GM12801 (cell line): ENCODE data around the gene NKAPD1.

Source experiments
- TF ChIP-seq, protein P1 (sequence below): IDR thresholded peaks from one replicate; pipeline ENCODE4 v1.5.1; 2011; ENCODE audit warnings: control low read depth; ENCODE audit not compliant: insufficient read length; ENCODE audit errors: extremely low read depth

The NKAPD1 gene

DNA sequence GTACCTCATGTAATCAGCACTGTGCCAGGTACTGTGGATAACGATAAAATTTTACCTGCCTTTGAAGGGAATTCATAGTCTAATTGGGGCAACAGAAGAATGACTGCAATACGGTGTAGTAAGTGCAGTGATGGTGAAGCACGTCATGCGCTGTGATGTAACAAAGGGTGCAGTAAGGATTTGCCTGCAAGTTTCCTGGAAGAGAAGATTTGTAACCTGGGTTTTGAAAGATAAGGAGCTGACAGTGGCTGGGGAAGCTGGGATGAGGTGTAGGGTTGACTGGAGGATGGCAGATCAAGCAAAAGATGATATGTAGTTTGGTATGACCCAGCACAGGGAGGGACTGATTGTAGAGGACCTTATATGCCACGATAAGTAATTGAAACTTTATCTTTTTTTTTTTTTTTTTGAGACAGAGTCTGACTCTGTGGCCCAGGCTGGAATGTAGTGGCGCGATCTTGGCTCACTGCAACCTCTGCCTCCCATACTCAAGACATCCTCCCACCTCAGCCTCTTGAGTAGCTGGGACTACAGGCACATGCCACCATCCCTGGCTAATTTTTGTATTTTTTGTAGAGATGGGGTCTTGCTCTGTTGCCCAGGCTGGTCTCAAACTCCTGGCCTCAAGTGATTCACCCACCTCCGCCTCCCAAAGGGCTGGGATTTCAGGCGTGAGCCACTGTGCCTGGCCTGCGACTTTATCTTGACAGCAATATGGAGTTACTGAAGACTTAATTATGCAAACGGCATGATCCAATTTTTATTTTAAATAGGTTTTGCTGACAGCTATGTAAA is 23.8 kb downstream of the NKAPD1 start:
- TF ChIP-seq, protein P1, sequence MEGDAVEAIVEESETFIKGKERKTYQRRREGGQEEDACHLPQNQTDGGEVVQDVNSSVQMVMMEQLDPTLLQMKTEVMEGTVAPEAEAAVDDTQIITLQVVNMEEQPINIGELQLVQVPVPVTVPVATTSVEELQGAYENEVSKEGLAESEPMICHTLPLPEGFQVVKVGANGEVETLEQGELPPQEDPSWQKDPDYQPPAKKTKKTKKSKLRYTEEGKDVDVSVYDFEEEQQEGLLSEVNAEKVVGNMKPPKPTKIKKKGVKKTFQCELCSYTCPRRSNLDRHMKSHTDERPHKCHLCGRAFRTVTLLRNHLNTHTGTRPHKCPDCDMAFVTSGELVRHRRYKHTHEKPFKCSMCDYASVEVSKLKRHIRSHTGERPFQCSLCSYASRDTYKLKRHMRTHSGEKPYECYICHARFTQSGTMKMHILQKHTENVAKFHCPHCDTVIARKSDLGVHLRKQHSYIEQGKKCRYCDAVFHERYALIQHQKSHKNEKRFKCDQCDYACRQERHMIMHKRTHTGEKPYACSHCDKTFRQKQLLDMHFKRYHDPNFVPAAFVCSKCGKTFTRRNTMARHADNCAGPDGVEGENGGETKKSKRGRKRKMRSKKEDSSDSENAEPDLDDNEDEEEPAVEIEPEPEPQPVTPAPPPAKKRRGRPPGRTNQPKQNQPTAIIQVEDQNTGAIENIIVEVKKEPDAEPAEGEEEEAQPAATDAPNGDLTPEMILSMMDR: no peak

DNA sequence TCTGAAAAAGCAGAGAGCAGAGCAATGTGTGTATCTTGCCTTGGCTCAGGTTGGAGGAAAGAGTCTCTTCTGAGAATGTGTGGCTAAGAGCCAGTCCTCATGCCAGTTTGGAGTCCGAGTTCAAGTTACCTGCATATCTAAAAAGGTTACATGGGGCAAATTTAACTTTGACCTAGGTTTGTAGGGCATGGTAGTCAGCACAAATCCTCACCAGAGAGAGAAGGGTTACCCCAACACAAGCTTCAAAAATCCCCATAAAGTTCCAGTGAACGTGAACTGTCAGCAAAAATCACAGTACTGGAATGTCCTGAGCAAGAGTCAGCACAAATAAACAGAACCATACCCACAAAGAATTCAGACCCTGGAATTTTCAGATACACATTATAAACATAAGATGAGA is 26.4 kb downstream of the NKAPD1 start:
- TF ChIP-seq, protein P1: no peak

DNA sequence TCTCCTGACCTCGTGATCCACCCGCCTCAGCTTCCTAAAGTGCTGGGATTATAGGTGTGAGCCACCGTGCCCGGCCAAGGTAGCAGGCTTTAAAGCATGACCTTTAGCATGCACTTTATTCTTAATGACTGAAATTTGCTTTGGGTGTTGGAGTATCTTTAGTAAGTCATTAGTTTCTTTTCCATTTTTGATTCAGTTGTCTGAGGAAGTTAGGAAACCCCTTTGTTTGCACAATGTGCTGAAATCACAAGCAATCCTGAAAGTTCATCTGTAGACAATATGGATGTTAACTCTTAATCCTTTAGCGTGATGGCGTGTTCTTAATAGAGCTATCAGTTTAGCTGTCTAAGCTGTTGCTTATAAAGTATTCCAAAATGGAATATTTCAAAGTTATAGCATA is 29.3 kb downstream of the NKAPD1 start:
- TF ChIP-seq, protein P1: no peak

DNA sequence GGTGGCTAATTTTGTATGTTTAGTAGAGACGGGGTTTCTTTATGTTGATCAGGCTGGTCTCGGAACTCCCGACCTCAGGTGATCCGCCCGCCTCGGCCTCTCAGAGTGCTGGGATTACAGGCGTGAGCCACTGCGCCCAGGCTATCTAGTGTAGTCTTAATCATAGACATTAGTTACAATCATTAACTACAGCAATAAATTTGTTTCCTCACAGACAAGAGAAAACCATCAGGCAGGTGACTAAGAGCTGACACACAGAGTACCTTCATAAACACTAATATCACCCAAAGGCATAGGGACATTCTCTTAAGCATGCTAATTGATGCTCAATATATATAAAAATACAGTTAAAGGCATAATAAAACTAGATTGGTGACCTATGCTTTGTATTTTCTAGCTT is 32.0 kb downstream of the NKAPD1 start:
- TF ChIP-seq, protein P1: no peak

DNA sequence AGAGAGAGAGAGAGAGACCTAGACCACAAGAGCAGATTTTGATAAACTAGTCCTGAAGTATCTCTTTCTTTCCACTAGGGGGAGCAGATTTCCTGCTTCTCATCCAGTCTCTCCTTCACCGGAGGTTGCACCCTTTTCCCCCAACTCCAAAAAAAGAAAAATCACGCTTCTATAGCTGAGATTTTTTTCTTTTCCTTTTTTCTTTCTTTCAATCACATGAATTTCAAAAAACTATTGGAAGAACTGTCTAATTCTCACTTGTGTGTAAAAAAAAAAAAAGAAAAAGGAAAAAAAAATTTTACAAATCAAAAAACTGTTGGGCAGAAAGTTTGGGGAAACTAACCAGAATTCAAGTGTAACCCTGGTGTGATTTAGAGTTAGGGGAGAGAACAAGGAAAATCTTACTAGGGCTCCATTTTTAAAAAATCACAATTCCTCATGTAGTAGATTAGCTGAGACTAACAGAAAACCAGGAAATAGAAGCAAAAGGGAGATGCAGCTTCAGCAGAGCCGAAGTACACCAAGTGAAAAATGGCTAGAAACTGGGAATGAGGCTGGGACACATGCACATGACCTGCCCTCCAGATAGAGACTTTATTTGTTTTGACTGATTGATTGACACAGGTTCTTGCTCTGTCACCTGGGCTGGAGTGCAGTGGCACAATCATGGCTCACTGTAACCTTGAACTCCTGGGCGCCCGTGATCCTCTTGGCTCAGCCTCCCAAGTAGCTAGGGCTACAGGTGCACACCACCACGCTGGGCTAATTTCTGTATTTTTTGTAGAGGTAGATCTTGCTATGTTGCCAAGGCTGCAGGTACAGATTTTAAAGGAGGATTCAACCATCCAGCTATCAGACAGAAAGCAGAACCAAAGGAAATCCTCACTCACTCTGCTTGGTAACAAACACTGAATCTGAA is 39.7 kb downstream of the NKAPD1 start:
- TF ChIP-seq, protein P1: no peak

DNA sequence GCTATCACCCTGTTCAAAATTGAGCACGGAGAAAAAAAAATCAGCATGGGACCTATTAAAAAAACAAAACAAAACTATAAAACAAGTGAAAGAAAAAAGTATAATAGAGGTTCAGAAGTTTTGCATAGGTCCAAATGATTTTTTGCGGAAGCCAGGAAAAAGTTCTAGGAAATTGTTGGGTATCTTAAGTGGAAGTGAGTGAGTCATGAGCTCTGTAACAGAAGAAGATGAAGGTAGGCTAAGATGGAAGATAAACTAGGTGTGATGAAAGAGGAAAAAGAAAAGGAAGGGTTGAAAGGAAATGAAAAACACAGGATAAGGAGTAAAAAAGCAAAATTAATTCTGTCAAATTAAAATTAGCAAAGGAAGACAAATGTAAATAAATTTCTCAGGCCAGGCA is 40.4 kb downstream of the NKAPD1 start:
- TF ChIP-seq, protein P1: no peak

DNA sequence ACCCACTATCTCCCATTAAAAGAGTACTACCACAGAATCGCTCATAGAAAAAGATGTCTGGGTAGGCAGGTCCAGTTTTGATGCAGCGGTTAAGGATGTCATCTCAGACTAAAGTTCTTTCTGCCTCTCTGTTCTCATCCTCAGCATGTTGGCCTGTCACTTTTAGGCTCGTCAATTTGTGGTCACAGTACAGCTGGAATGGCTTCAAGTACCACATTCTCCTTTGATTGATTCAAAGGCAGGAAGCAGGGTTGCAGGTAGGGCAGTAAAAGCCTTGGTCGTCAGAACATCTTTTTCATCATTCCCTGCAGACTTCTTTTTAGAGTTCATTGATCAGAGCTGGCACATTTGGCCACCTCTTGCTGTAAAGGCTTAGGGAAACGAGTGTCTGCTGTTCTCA is 41.3 kb downstream of the NKAPD1 start:
- TF ChIP-seq, protein P1: no peak
